HCT116 (cell line): Measurements from ENCODE around the gene MINDY3. TPM values are rescaled to one million over a fixed set of nuclear protein-coding genes. Genes with fewer than 3 reads are reported as not detected.

Source experiments
- ATAC-seq: fragments of 200-7000 bp; cut with Tn5 transposase; 2 replicates; pipeline ENCODE4 v1.9.1; 2020; ENCODE audit warnings: mild to moderate bottlenecking, moderate library complexity
- BruUV-seq: library from RNA; stranded (reverse); fragments of 400-500 nt; replicated peaks from 2 replicates; lab custom pipeline; 2021; lab: Mats Ljungman, UMichigan
- CTCF ChIA-PET: fragments of 300-600 bp; sonication (Branson Sonifier 250); formaldehyde crosslinking; loops from one replicate; lab custom pipeline; 2021; ENCODE audit warnings: antibody characterized with exemption; lab: Charles Lee
- POLR2A ChIA-PET: fragments of 300-600, 350-600 bp; sonication (Branson Sonifier 250); formaldehyde crosslinking; loops from one replicate; lab custom pipeline; 2021; ENCODE audit warnings: antibody characterized with exemption; lab: Charles Lee
- RAD21 ChIA-PET, 2 experiments: fragments of 300-600 bp; sonication (Branson Sonifier 250); formaldehyde crosslinking; loops; one replicate each; lab custom pipeline; 2023; ENCODE audit warnings: low total read pairs in 2 of 2; ENCODE audit not compliant: uncharacterized antibody in 2 of 2, unreplicated experiment in 2 of 2, low non-redundant PET in 1 of 2; lab: Charles Lee
- DNase-seq: peaks from one replicate; pipeline ENCODE4 v3.0.0-alpha.2; 2010; ENCODE audit warnings: low read depth, low spot score
- H2AFZ ChIP-seq: fragments of 200-600 bp; shearing (Covaris generic), sonication (generic); 2 replicates; pipeline ENCODE4 v1.6.1; 2017; ENCODE audit warnings: low read depth, mixed run types, mixed read lengths, antibody characterized with exemption, low read length; ENCODE audit not compliant: poor library complexity, severe bottlenecking
- H3K27ac ChIP-seq: 2 replicates; pipeline ENCODE4 v1.5.1; 2012; ENCODE audit warnings: low read depth, low read length
- H3K27me3 ChIP-seq: fragments of 200-600 bp; sonication (generic); 2 replicates; pipeline ENCODE4 v1.6.1; 2016; ENCODE audit warnings: mixed run types, low read length, mixed read lengths; ENCODE audit not compliant: insufficient read depth
- H3K36me3 ChIP-seq, 2 experiments: fragments of 200-500 bp in 1 of 2; fragments of 200-600 bp in 1 of 2; sonication (Bioruptor generic) in 1 of 2; sonication (generic) in 1 of 2; 2 replicates each; pipeline versions ENCODE4 v1.5.1 to v1.6.1; 2014 to 2016; ENCODE audit warnings: low read length in 2 of 2, inconsistent platforms in 1 of 2, mixed read lengths in 1 of 2, mixed run types in 1 of 2; ENCODE audit not compliant: insufficient read depth in 2 of 2, control insufficient read depth in 1 of 2
- H3K4me1 ChIP-seq, 2 experiments: fragments of 200-600 bp in 1 of 2; sonication (generic) in 1 of 2; 2 replicates each; pipeline versions ENCODE4 v1.5.1 to v1.6.1; 2012 to 2017; ENCODE audit warnings: low read length in 2 of 2, inconsistent platforms in 1 of 2, mild to moderate bottlenecking in 1 of 2, mixed read lengths in 1 of 2, mixed run types in 1 of 2, moderate library complexity in 1 of 2; ENCODE audit not compliant: insufficient read depth in 2 of 2, control insufficient read depth in 1 of 2
- H3K4me2 ChIP-seq: fragments of 200-600 bp; sonication (generic); 2 replicates; pipeline ENCODE4 v1.6.1; 2017; ENCODE audit warnings: mixed run types, low read length, mixed read lengths
- H3K4me3 ChIP-seq, 2 experiments: fragments of 200-600 bp in 1 of 2; sonication (generic) in 1 of 2; replicated peaks in 1 of 2; 2 replicates each; pipeline ENCODE4 v1.5.1; 2011 to 2016; ENCODE audit warnings: low read length in 2 of 2, control low read depth in 1 of 2, low read depth in 1 of 2, mild to moderate bottlenecking in 1 of 2, mixed read lengths in 1 of 2, mixed run types in 1 of 2
- H3K79me2 ChIP-seq: fragments of 200-600 bp; sonication (generic); 2 replicates; pipeline ENCODE4 v1.6.1; 2017; ENCODE audit warnings: mild to moderate bottlenecking, mixed run types, low read length, moderate library complexity, mixed read lengths; ENCODE audit not compliant: insufficient read depth
- H3K9ac ChIP-seq: fragments of 200-600 bp; sonication (generic); 2 replicates; pipeline ENCODE4 v1.6.1; 2016; ENCODE audit warnings: low read length, mixed read lengths
- H3K9me2 ChIP-seq: fragments of 200-600 bp; sonication (generic), shearing (Covaris generic); 2 replicates; pipeline ENCODE4 v1.6.1; 2017; ENCODE audit warnings: mixed run types, mild to moderate bottlenecking, moderate library complexity; ENCODE audit not compliant: insufficient read depth
- H3K9me3 ChIP-seq, 2 experiments: fragments of 200-500 bp in 1 of 2; fragments of 200-600 bp in 1 of 2; sonication (Bioruptor generic) in 1 of 2; sonication (generic) in 1 of 2; 2 replicates each; pipeline ENCODE4 v1.6.1; 2014 to 2017; ENCODE audit warnings: low read length in 2 of 2, mixed read lengths in 2 of 2, inconsistent platforms in 1 of 2, low read depth in 1 of 2, mild to moderate bottlenecking in 1 of 2, mixed run types in 1 of 2, moderate library complexity in 1 of 2; ENCODE audit not compliant: control insufficient read depth in 1 of 2, insufficient read depth in 1 of 2
- H4K20me1 ChIP-seq: fragments of 200-600 bp; sonication (generic), shearing (Covaris generic); 2 replicates; pipeline ENCODE4 v1.6.1; 2017; ENCODE audit warnings: mixed run types, mild to moderate bottlenecking, moderate library complexity; ENCODE audit not compliant: insufficient read depth
- CTCF ChIP-seq, 3 experiments: fragments of 200-600 bp in 1 of 3; sonication (generic) in 1 of 3; IDR thresholded peaks in 2 of 3; conservative IDR thresholded peaks in 1 of 3; 2 replicates each; pipeline ENCODE4 v1.5.1; 2012 to 2017; ENCODE audit warnings: low read depth in 2 of 3, low read length in 2 of 3, antibody characterized with exemption in 1 of 3, borderline replicate concordance in 1 of 3, control low read depth in 1 of 3, mild to moderate bottlenecking in 1 of 3, mixed read lengths in 1 of 3, mixed run types in 1 of 3, moderate library complexity in 1 of 3; ENCODE audit not compliant: insufficient read depth in 1 of 3
- MAX ChIP-seq: IDR thresholded peaks from 2 replicates; pipeline ENCODE4 v1.6.1; 2012
- RAD21 ChIP-seq: IDR thresholded peaks from 2 replicates; pipeline ENCODE4 v1.6.1; 2012; ENCODE audit warnings: low read depth, mild to moderate bottlenecking
- ZFX ChIP-seq: fragments of 450-650 bp; IDR thresholded peaks from 2 replicates; pipeline ENCODE4 v1.6.1; 2017
- intact Hi-C: fragments of 100-400 bp; cut with micrococcal nuclease; formaldehyde crosslinking; loops from 2 replicates; pipeline ENCODE4 v1.10.0; 2022
- total RNA-seq: library from RNA; stranded (reverse); gene quantifications from one replicate; pipeline ENCODE4 v1.2.1, GENCODE V29; 2021; ENCODE audit not compliant: unreplicated experiment

MINDY3 gene
- total RNA-seq, 1 experiment from 2014 or later: 15.5 TPM

- ATAC-seq: peak; percentile 53
These were observed 18.8 kb upstream of the MINDY3 start for GRCh38 chr10:15879058-15879457.

More at GRCh38 chr10:15879058-15879457, 18.8 kb upstream of the MINDY3 start:
- ChIA-PET CTCF (interaction anchor here (0.7 to 0.9 kb wide), 3 partner anchors 23 to 930 kb away, joined by 3 read pairs; no protein-coding TSS in a partner anchor), RAD21 (no interaction called here), POLR2A (no interaction called here)
- Histone ChIP-seq H3K9me3 (no peaks in the 10 kb centered on the region), H2AFZ (peak overlapping the region; percentile 24), H3K4me2 (no peak overlapping the region), H3K79me2 (no peaks in the 10 kb centered on the region), H3K4me3 (no peak overlapping the region), H3K27me3 (peaks cover 33% of the 10 kb centered on the region), H4K20me1 (no peaks in the 10 kb centered on the region), H3K9me2 (no peaks in the 10 kb centered on the region), H3K9ac (no peak overlapping the region), H3K36me3 (no peaks in the 10 kb centered on the region), H3K27ac (no peak overlapping the region), H3K4me1 (no peaks in the 10 kb centered on the region)
- BruUV-seq: no TSS peak
- DNase-seq: no peak
- TF ChIP-seq RAD21: peak; percentile 69
- no peak for TF ChIP-seq ZFX
- TF ChIP-seq MAX: no peak
- TF ChIP-seq CTCF (IDR thresholded peaks at IDR 0.05 in 2 of 3, conservative IDR thresholded peaks at IDR 0.05 in 1 of 3; ENCODE audit: borderline replicate concordance in 1 of 3, insufficient read depth in 1 of 3, low read depth in 2 of 3, low read length in 2 of 3): peak; percentile 48 to 82 (median 59); a peak in 5 of 6 replicates
- intact Hi-C loops: loop anchor here (1.0 to 10.0 kb wide), 5 partner anchors 666 to 1966 kb away; no protein-coding TSS in a partner anchor
